Measurements from ENCODE around the gene LRP11.
"Not testable (repeated sequence)": the region's sequence is repeated elsewhere in the genome, so short reads cannot be mapped to it uniquely, and the experiment has no call there.

Gene LRP11

DNA sequence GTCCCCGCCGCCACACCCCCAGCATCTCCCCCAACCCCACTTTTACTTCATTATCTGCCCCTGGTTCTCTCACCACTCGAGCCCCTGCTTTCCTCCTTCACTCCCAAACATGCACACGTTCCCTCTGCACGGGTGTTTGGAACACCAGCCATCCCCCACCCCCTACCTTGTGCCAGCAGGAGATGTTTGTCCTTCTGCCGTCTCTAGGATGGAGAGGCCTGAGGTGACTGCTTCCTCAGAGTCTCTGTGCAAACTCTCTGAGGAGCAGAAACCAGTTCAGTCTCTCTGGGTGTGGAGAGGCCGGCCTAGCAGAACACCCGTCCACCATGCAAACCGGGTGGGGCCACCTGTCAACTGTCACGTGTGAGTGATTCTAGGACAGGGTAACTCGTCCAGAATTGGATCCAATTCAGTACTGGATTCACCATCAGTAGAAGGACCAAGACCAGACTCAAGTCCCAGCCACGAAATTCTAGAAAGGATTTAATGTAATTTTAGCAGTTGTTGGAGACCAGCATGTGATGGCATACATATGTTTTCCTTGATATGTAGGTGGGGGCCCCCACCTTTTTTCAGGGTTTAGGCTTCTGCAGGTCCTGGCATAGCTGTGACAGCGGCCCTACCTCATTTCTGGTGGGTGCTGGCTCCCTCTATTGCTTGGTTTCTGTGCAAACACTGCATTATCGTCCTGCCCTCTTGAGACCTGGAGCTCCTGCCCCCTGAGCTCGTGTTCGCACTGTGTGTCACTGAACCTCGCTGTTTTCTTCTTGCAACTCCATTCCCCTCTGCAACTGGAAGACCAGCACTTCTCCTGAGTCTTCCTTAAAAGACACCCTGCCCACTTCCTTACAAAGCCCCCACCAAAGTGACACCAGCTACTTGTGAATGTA is 33.9 kb upstream of the LRP11 start, which contains the start of gene RAET1E:
Gene RAET1E, minus strand, starts transcription at position 259 of the 890 bp plus-strand sequence. CDS start 7,212 bp downstream, outside the sequence.
- peak; percentile 65 for DNase-seq

DNA sequence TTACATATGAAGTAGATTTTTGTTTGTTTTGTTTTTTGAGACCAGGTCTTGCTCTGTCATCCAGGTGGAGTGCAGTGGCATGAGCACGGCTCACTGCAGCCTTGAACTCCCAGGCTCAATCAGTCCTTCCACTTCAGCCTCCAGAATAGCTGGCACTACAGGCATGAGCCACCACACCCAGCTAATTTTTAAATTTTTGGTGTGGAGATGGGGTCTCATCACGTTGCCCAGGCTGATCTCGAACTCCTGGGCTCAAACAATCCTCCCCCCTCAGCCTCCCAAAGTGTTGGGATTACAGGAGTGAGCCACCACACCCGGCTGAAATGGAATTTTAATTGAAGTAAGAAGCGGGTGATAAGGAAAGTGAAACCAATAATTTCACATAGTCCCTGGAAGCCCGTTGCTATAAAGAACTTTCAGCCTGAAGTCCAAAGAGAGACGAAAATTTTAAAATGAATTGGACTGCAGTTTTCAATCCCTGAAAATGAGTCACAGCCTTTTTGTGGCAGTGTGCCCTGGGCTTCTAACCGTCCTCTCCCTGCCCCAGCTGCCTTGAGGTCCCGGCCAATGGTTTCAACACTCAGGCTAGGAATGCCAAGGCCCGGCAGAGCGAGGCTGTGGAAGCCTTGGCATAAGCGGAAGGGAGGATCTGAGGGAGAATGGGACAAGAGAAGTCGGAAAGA is 33.0 kb upstream of the LRP11 start:
- DNase-seq: no peak

DNA sequence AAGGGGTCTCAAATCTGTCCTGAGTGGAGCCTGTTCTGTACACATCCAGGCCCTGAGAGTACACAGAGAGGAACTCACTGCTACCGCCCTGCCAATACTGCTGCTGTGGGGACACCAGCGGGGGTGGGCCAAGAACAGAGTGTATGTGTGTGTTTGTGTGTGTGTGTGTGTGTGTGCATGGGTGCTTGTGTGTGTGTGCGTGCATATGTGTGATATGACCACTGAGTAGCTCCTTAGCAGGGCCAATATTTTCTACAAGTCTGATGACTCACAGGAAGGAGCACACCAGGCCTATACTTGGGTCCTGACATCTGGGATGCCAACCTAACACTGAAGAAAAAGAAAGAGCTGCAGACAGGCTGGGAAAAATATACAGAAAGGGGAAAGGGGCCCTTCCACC is 32.3 kb upstream of the LRP11 start:
- peak; percentile 43 for DNase-seq

DNA sequence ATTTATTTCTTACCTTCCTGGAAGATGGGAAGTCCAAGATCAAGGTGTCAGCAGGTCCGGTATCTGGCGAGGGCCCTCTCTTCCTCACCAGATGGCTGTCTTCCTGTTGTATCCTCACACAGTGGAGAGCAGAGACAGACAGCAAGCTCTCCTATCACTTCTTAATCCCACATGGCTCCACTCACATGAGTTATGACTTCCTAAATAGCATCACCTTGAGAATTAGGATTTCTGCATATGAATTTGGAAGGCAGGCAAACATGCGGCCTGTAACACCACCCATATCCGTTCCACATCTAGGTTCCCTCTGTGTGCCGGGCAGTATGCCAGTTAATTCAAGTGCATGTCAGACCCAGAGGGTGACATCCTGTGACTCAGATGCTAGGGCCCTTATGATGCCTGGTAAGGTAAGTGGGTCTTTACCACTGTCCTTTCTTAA is 31.7 kb upstream of the LRP11 start:
- peak; percentile 92 for DNase-seq

DNA sequence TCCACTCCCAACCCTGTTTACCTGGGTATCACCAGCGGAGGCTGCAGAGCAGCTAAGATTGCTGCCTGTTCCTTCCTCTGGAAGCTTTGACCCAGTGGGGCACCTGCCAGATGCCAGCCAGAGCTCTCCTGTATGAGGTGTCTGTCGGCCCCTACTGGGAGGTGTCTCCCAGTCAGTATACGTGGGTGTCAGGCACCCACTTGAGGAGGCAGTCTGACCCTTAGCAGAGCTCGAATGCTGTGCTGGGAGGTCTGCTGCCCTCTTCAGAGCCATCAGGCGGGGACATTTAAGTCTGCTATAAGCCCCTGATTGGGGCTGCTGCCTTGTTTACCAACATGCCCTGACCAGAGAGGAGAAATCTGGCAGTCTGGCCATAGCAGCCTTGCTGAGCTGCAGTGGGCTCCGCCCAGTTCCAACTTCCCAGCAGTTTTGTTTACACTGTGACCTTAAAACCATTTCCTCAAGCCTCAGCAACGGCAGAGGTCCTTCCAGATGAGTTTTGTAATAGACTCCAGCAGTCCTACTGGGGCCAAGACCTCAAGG is 31.0 kb upstream of the LRP11 start:
- DNase-seq: peak; percentile 40

DNA sequence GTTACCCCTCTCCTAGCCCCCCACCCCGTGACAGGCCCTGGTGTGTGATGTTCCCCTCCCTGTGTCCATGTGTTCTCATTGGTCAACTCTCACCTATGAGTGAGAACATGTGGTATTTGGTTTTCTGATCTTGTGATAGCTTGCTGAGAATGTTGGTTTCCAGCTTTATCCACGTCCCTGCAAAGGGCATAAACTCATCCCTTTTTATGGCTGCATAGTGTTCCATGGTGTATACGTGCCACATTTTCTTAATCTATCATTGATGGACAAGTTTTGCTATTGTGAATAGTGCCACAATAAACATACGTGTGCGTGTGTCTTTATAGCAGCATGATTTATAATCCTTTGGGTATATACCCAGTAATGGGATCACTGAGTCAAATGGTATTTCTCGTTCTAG is 27.7 kb upstream of the LRP11 start:
- DNase-seq: not testable (repeated sequence)

DNA sequence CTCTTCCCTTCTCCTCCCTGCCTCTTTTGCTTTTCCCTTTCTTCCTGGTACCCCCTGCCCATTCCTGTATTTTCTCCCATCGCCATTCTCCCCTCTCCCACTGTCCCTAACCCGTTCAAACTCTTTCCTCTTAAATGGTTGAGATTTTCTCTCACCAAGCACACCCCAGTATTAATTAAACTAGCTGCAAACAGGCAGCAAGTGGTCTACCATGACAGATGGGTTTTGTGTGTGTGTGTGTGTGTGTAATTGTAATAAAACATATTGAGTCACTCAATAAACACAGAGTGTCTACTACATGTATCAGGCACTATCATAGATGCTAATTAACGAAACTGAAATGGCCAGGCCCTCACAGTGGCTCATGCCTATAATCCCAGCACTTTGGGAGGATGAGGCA is 27.1 kb upstream of the LRP11 start:
- no peak for DNase-seq

GRCh38 chr6:149890629-149891045 is 26.5 kb upstream of the LRP11 start:
- DNase-seq: peak; percentile 35

DNA sequence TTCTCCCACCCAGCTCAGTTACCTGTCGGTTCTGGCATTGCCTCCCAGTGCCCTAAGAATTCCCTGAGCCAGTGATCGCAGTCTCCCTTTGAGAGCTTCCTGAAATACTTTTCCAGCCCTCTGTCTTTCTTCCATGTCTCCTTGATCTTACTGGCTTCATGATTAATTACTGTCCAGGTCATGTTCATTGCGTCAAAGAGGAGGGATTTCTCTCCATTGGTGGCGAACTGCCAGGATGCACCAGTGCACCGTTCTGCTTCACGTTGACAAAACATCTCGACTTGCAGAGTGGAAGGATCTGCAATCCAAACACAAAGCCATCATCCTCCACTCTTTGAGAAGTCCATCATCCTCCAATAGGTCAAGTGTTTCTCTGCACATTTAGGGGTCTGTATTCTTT is 25.2 kb upstream of the LRP11 start:
- DNase-seq: no peak

GRCh38 chr6:149888659-149889058 is 24.5 kb upstream of the LRP11 start:
- DNase-seq: no peak

GRCh38 chr6:149888093-149888492 is 23.9 kb upstream of the LRP11 start:
- DNase-seq: no peak

- DNase-seq: peak; percentile 71
Measured at GRCh38 chr6:149887343-149887742, 23.2 kb upstream of the LRP11 start.

- DNase-seq: no peak
Measured at GRCh38 chr6:149885888-149886287, 21.7 kb upstream of the LRP11 start.

GRCh38 chr6:149884617-149885016 is 20.5 kb upstream of the LRP11 start:
- no peak for DNase-seq

DNA sequence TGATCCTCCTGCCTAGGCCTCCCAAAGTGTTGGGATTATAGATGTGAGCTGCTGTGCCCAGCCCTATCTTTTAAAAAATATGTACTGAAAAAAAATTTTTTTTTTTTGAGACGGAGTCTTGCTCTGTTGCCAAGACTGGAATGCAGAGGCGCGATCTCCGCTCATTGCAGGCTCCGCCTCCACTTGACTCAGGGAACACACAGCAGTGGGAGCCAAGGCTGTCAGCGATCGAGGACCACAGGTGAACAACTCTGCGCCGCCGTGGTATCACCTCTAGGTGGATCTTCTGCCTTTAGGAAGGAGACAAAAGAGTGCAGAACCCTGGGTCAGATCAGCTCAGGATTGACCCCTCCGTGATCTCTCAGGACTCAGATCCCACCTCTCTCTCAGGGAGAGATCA is 20.1 kb upstream of the LRP11 start:
- no peak for DNase-seq

GRCh38 chr6:149881860-149882259 is 17.7 kb upstream of the LRP11 start:
- no peak for DNase-seq

DNA sequence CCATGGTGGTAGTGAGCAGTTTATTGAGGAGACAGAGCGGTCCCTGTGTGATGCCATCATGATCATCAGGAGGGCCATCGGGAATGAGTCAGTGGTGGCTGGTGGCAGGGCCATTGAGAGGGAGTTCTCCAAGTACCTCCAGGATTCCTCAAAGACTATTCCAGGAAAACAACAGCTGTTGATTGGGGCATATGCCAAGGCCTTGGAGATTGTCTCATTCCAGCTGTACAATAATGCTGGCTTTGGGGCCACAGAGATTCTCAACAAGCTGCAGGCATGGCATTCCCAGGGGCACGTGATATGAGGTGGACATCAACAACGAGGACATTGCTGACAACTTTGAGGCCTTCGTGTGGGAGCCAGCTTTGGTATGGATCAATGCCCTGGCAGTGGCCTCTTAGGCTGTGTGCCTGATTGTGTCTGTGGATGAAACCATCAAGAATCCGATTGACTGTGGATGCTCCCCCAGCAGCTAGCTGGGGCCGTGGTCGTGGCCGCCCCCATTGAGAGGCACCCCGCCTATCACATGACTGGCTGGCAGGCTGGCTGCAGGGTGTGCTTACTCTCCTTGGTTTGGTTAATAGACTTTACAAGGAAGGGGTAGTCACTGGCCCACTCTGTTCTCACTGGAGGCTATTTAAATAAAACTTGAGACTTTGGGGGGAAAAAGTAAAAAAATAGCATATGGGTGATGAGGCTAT is 17.1 kb upstream of the LRP11 start:
- no peak for DNase-seq

DNA sequence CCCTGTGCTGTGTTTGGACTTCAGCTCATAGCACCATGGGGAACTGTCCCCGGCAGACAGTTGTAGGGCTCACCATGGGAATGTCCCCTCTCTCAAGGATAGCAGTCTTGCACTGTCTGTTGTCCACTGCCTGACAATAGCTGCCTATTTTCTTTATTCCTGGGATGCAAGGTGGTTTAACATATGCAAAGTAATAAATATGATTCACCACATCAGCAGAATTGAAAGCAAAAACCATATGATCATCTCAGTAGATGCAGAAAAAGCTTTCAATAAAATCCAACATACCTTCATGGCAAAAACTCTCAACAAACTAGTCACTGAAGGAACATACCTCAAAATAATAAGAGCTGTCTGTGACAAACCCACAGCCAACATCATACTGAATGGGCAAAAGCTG is 13.5 kb upstream of the LRP11 start:
- DNase-seq: no peak

DNA sequence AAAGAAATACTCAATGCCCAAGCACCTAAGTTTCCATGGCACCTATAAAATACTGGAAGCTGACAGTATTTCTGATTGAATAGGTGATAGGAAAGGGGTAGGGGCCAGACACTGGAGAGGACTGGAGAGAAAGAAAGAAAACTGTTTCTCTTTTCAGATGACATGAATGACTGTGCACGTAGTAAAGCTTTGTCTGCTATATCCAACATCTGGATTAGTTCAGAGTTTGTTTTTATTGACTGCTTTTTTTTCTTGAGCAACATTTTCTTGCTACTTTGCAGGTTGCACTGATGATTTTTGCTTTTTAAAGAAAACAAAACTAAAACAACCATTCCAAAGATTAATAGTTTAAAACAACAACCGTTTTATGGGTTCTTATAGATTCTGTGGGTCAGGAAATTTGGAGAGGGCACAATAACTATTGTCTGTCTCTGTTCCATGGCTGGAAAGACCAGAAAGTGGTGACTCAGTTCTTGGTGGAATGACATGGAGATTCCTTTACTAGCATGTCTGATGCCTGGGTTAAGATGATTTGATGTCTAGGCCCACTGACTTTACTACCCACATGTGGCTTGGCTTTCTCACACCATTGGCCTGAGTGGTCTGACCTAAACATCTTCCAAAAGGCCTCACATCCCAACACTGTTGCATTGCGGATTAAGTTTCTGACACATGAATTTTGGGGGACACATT is 12.2 kb upstream of the LRP11 start:
- no peak for DNase-seq

DNA sequence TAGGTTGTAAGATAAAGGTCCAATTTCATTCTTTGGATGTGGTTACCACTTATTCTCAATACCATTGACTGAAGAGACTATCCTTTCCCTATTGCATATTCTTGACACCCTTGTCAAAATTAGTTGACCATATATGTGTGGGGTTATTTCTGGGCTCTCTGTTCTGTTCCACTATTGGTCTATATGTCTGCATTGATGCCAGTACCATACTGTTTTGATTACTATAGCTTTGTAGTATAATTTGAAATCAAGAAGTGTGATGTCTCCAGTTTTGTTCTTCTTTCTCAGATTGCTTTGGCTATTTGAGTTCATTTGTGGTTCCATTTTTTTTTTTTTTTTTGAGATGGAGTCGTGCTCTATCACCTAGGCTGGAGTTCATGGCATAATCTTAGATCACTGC is 8.1 kb upstream of the LRP11 start:
- no peak for DNase-seq

GRCh38 chr6:149871182-149871581 is 7.0 kb upstream of the LRP11 start:
- no peak for DNase-seq

GRCh38 chr6:149869275-149869892 is 5.2 kb upstream of the LRP11 start:
- no peak for DNase-seq
